Fibroblast of lung (primary cell): ENCODE measurements around the gene RPL19. TPM values are rescaled to one million over a fixed set of nuclear protein-coding genes. Genes with fewer than 3 reads are reported as not detected.

Experiments used
- DNase-seq, 2 donors: peaks; one replicate each; pipeline versions ENCODE4 v3.0.0 to v3.0.0-alpha.2; 2010; ENCODE audit warnings: low read depth in 2 of 2
- H2AFZ ChIP-seq: 2 replicates; pipeline ENCODE4 v1.5.1; 2012; ENCODE audit warnings: low read length, control low read depth, inconsistent platforms
- H3K27ac ChIP-seq: 2 replicates; pipeline ENCODE4 v1.5.1; 2011; ENCODE audit warnings: low read length, control low read depth; ENCODE audit not compliant: insufficient read depth
- H3K27me3 ChIP-seq: 2 replicates; pipeline ENCODE4 v1.5.1; 2011; ENCODE audit warnings: mild to moderate bottlenecking, low read length; ENCODE audit not compliant: control insufficient read depth, insufficient read depth
- H3K36me3 ChIP-seq: 2 replicates; pipeline ENCODE4 v1.5.1; 2011; ENCODE audit warnings: low read length; ENCODE audit not compliant: control insufficient read depth, insufficient read depth
- H3K4me1 ChIP-seq: 2 replicates; pipeline ENCODE4 v1.5.1; 2011; ENCODE audit warnings: low read length; ENCODE audit not compliant: control insufficient read depth, insufficient read depth; ENCODE audit errors: extremely low read depth
- H3K4me2 ChIP-seq: 2 replicates; pipeline ENCODE4 v1.5.1; 2011; ENCODE audit warnings: low read length, control low read depth; ENCODE audit not compliant: insufficient read depth; ENCODE audit errors: extremely low read depth
- H3K4me3 ChIP-seq, 4 experiments: fragments of 200-600 bp in 1 of 4; sonication (generic) in 1 of 4; replicated peaks in 1 of 4; 2 replicates each; pipeline ENCODE4 v1.5.1; 2011 to 2016; ENCODE audit warnings: low read length in 4 of 4, low read depth in 3 of 4, mild to moderate bottlenecking in 3 of 4, control low read depth in 2 of 4, inconsistent platforms in 1 of 4, mixed read lengths in 1 of 4; ENCODE audit not compliant: insufficient read depth in 1 of 4; ENCODE audit errors: control extremely low read depth in 1 of 4
- H3K79me2 ChIP-seq: 2 replicates; pipeline ENCODE4 v1.5.1; 2012; ENCODE audit warnings: mild to moderate bottlenecking, low read length, inconsistent platforms; ENCODE audit not compliant: control insufficient read depth, insufficient read depth
- H3K9ac ChIP-seq: 2 replicates; pipeline ENCODE4 v1.5.1; 2011; ENCODE audit warnings: mild to moderate bottlenecking, low read length, control low read depth; ENCODE audit not compliant: insufficient read depth
- H3K9me3 ChIP-seq: 2 replicates; pipeline ENCODE4 v1.5.1; 2012; ENCODE audit warnings: low read depth, low read length; ENCODE audit not compliant: control insufficient read depth, insufficient read depth
- H4K20me1 ChIP-seq: 2 replicates; pipeline ENCODE4 v1.5.1; 2011; ENCODE audit warnings: low read length; ENCODE audit not compliant: control insufficient read depth, insufficient read depth; ENCODE audit errors: extremely low read depth
- CTCF ChIP-seq, 2 donors: IDR thresholded peaks in 1 of 2; conservative IDR thresholded peaks in 1 of 2; 1 replicate in 1 of 2; 2 replicates in 1 of 2; pipeline ENCODE4 v1.5.1; 2011 to 2012; ENCODE audit warnings: low read length in 2 of 2, control low read depth in 1 of 2, inconsistent platforms in 1 of 2, low read depth in 1 of 2, mild to moderate bottlenecking in 1 of 2
- EZH2 ChIP-seq: IDR thresholded peaks from 2 replicates; pipeline ENCODE4 v1.5.1; 2012; ENCODE audit warnings: low read length, control low read depth, mild to moderate bottlenecking; ENCODE audit errors: missing control alignments
- polyA plus RNA-seq, 2 donors: library from polyadenylated mRNA; depleted of rRNA in 1 of 2; stranded (reverse) in 1 of 2; unstranded in 1 of 2; fragments of >200 nt; gene quantifications; 2 replicates each; pipeline ENCODE4 v1.2.1, GENCODE V29; 2011 to 2012; ENCODE audit warnings: missing spikeins in 1 of 2
- total RNA-seq: library from RNA; depleted of rRNA; stranded (reverse); fragments of >200 nt; gene quantifications from 2 replicates; pipeline ENCODE4 v1.2.1, GENCODE V29; 2014

The RPL19 gene
- total and polyA plus RNA-seq, 2 donors (not counting 1 experiment from before 2014, with no cell fraction given), result 1,378 to 1,814 TPM

GRCh38 chr17:39170558-39170957 lies 29.5 kb upstream of the RPL19 start:
- Histone ChIP-seq H3K4me2 (no peak overlapping the region), H3K9ac (no peak overlapping the region), H2AFZ (no peak overlapping the region), H3K27me3 (peaks cover 6% of the 10 kb centered on the region), H3K9me3 (no peaks in the 10 kb centered on the region), H3K27ac (no peak overlapping the region), H3K36me3 (peaks cover 6% of the 10 kb centered on the region), H3K79me2 (no peaks in the 10 kb centered on the region), H4K20me1 (no peaks in the 10 kb centered on the region), H3K4me1 (no peaks in the 10 kb centered on the region), H3K4me3 (no peak overlapping the region)
- TF ChIP-seq EZH2 (no peak), CTCF (conservative IDR thresholded peaks at IDR 0.05 in 1 of 2, IDR thresholded peaks at IDR 0.05 in 1 of 2; ENCODE audit: low read depth in 1 of 2, low read length in 2 of 2) (no peak)
- DNase-seq, result no peak

- peaks cover 13% of the 10 kb centered on the region for H3K36me3 ChIP-seq
- H3K27me3 ChIP-seq, result no peaks in the 10 kb centered on the region
- H3K27ac ChIP-seq, result no peak overlapping the region
- H3K9ac ChIP-seq, result no peak overlapping the region
- H3K4me1 ChIP-seq, result no peaks in the 10 kb centered on the region
- TF ChIP-seq CTCF (conservative IDR thresholded peaks at IDR 0.05 in 1 of 2, IDR thresholded peaks at IDR 0.05 in 1 of 2; ENCODE audit: low read depth in 1 of 2, low read length in 2 of 2) (no peak), EZH2 (no peak)
- DNase-seq, result no peak
- no peaks in the 10 kb centered on the region for H4K20me1 ChIP-seq
- H3K4me2 ChIP-seq, result no peak overlapping the region
- no peak overlapping the region for H2AFZ ChIP-seq
- H3K4me3 ChIP-seq, result no peak overlapping the region
- H3K9me3 ChIP-seq, result no peaks in the 10 kb centered on the region
- H3K79me2 ChIP-seq, result no peaks in the 10 kb centered on the region
Measured at GRCh38 chr17:39171933-39172332, 28.1 kb upstream of the RPL19 start.

- H3K4me1 ChIP-seq, result no peaks in the 10 kb centered on the region
- H4K20me1 ChIP-seq, result no peaks in the 10 kb centered on the region
- no peaks in the 10 kb centered on the region for H3K27me3 ChIP-seq
- H2AFZ ChIP-seq, result no peak overlapping the region
- no peak for DNase-seq
- no peak overlapping the region for H3K4me3 ChIP-seq
- H3K9me3 ChIP-seq, result no peaks in the 10 kb centered on the region
- no peak overlapping the region for H3K9ac ChIP-seq
- no peak overlapping the region for H3K27ac ChIP-seq
- TF ChIP-seq CTCF (conservative IDR thresholded peaks at IDR 0.05 in 1 of 2, IDR thresholded peaks at IDR 0.05 in 1 of 2; ENCODE audit: low read depth in 1 of 2, low read length in 2 of 2) (no peak), EZH2 (no peak)
- H3K36me3 ChIP-seq, result peaks cover 19% of the 10 kb centered on the region
- H3K4me2 ChIP-seq, result no peak overlapping the region
- no peaks in the 10 kb centered on the region for H3K79me2 ChIP-seq
Measured at GRCh38 chr17:39173080-39173479, 27.0 kb upstream of the RPL19 start.
